ENCODE measurements around the gene RFTN1. TPM values are rescaled to one million over a fixed set of nuclear protein-coding genes. Genes with fewer than 3 reads are reported as not detected.

The RFTN1 gene
- total and polyA plus RNA-seq, 2 donors (not counting 1 experiment from before 2014, with no cell fraction given) = 32.4 to 156 TPM

GRCh38 chr3:16472593-16472992, 40.9 kb downstream of the RFTN1 start:
- CTCF ChIA-PET = no interaction called here

GRCh38 chr3:16471897-16472296, 41.6 kb downstream of the RFTN1 start:
- peaks cover 64% of the 10 kb centered on the region for H3K4me1 Mint-ChIP-seq
- H3K4me2 ChIP-seq (replicated peaks; ENCODE audit: low read depth, low read length, poor library complexity, severe bottlenecking) = no peak overlapping the region
- no peak for ATAC-seq (ENCODE audit: low read depth)
- H4K20me1 ChIP-seq (ENCODE audit: control insufficient read depth, insufficient read depth, low read length, poor library complexity, severe bottlenecking) = peaks cover 12% of the 10 kb centered on the region
- DNase-seq = no peak
- no peak overlapping the region for H3K27ac Mint-ChIP-seq
- no peaks in the 10 kb centered on the region for H3K27me3 ChIP-seq (replicated peaks in 1 of 4; ENCODE audit: control extremely low read depth in 1 of 4, control insufficient read depth in 3 of 4, insufficient read depth in 4 of 4, low read length in 3 of 4)
- H3K4me3 ChIP-seq (ENCODE audit: control extremely low read depth in 1 of 5, extremely low read depth in 1 of 5, insufficient read depth in 1 of 5, low read depth in 2 of 5, low read length in 4 of 5) = no peak overlapping the region
- H3K4me1 ChIP-seq (ENCODE audit: control insufficient read depth in 2 of 2, insufficient read depth in 2 of 2, low read length in 2 of 2) = peaks cover 40 to 41% of the 10 kb centered on the region in 2 donors
- no peak for TF ChIP-seq EZH2 (IDR thresholded peaks at IDR 0.05; ENCODE audit: borderline replicate concordance, insufficient read depth, low read depth, low read length, poor library complexity, severe bottlenecking)
- no peak for TF ChIP-seq CTCF (IDR thresholded peaks at IDR 0.05)
- WGBS (ENCODE audit: insufficient coverage) = no CpG with 5 or more reads among the region's 3 CpGs
- H3K79me2 ChIP-seq (ENCODE audit: control insufficient read depth, insufficient read depth, low read length) = peaks cover 100% of the 10 kb centered on the region
- no peak overlapping the region for H2AFZ ChIP-seq (ENCODE audit: insufficient read depth, low read depth, low read length, poor library complexity, severe bottlenecking)
- POLR2A ChIA-PET = no interaction called here
- H3K36me3 ChIP-seq (replicated peaks in 1 of 2; ENCODE audit: control extremely low read depth in 1 of 2, control insufficient read depth in 1 of 2, extremely low read depth in 1 of 2, insufficient read depth in 2 of 2, low read length in 1 of 2) = peaks cover 0 to 32% of the 10 kb centered on the region in 2 experiments
- CTCF ChIA-PET = no interaction called here
- H3K9ac ChIP-seq (ENCODE audit: low read length) = no peak overlapping the region
- H3K9me3 Mint-ChIP-seq (ENCODE audit: insufficient read depth) = no peaks in the 10 kb centered on the region
- H3K27ac ChIP-seq (ENCODE audit: low read length in 2 of 2) = no peak overlapping the region
- H3K27me3 Mint-ChIP-seq = no peaks in the 10 kb centered on the region
- intact Hi-C loops (cut with micrococcal nuclease) = no loop called here
- peaks cover 0 to 6% (median 0%) of the 10 kb centered on the region in 3 donors for H3K9me3 ChIP-seq (ENCODE audit: control extremely low read depth in 1 of 3, control insufficient read depth in 2 of 3, insufficient read depth in 1 of 3, low read length in 2 of 3)
- H3K4me3 Mint-ChIP-seq = no peak overlapping the region

More at GRCh38 chr3:16472593-16472992, 40.9 kb downstream of the RFTN1 start:
- Histone ChIP-seq H3K9ac (ENCODE audit: low read length) (no peak overlapping the region), H4K20me1 (ENCODE audit: control insufficient read depth, insufficient read depth, low read length, poor library complexity, severe bottlenecking) (peaks cover 12% of the 10 kb centered on the region), H3K27ac (ENCODE audit: low read length in 2 of 2) (no peak overlapping the region), H3K4me2 (replicated peaks; ENCODE audit: low read depth, low read length, poor library complexity, severe bottlenecking) (no peak overlapping the region), H3K4me3 (ENCODE audit: control extremely low read depth in 1 of 5, extremely low read depth in 1 of 5, insufficient read depth in 1 of 5, low read depth in 2 of 5, low read length in 4 of 5) (no peak overlapping the region), H3K36me3 (replicated peaks in 1 of 2; ENCODE audit: control extremely low read depth in 1 of 2, control insufficient read depth in 1 of 2, extremely low read depth in 1 of 2, insufficient read depth in 2 of 2, low read length in 1 of 2) (peaks cover 0 to 35% of the 10 kb centered on the region in 2 experiments), H3K79me2 (ENCODE audit: control insufficient read depth, insufficient read depth, low read length) (peaks cover 100% of the 10 kb centered on the region), H3K27me3 (replicated peaks in 1 of 4; ENCODE audit: control extremely low read depth in 1 of 4, control insufficient read depth in 3 of 4, insufficient read depth in 4 of 4, low read length in 3 of 4) (no peaks in the 10 kb centered on the region), H3K9me3 (ENCODE audit: control extremely low read depth in 1 of 3, control insufficient read depth in 2 of 3, insufficient read depth in 1 of 3, low read length in 2 of 3) (peaks cover 0 to 6% (median 0%) of the 10 kb centered on the region in 3 donors), H2AFZ (ENCODE audit: insufficient read depth, low read depth, low read length, poor library complexity, severe bottlenecking) (no peak overlapping the region), H3K4me1 (ENCODE audit: control insufficient read depth in 2 of 2, insufficient read depth in 2 of 2, low read length in 2 of 2) (peaks cover 41 to 42% of the 10 kb centered on the region in 2 donors)
- TF ChIP-seq EZH2 (IDR thresholded peaks at IDR 0.05; ENCODE audit: borderline replicate concordance, insufficient read depth, low read depth, low read length, poor library complexity, severe bottlenecking) (no peak), CTCF (IDR thresholded peaks at IDR 0.05) (no peak)
- DNase-seq = no peak
- Mint-ChIP-seq H3K27ac (no peak overlapping the region), H3K27me3 (no peaks in the 10 kb centered on the region), H3K4me3 (no peak overlapping the region), H3K4me1 (peaks cover 62% of the 10 kb centered on the region), H3K9me3 (ENCODE audit: insufficient read depth) (no peaks in the 10 kb centered on the region)
- 91% methylated on average over 8 of the region's 8 CpGs for WGBS (ENCODE audit: insufficient coverage)
- no peak for ATAC-seq (ENCODE audit: low read depth)
- intact Hi-C loops (cut with micrococcal nuclease) = no loop called here
- POLR2A ChIA-PET = no interaction called here
